GM19025 (cell line): Measurements from ENCODE around the gene ATOSA.

Source experiments
- ATAC-seq: cut with Tn5 transposase; IDR thresholded peaks from one replicate; pipeline ENCODE4 v1.9.1; 2021; ENCODE audit warnings: mild to moderate bottlenecking, low read depth, moderate library complexity; ENCODE audit not compliant: unreplicated experiment

Gene ATOSA

GRCh38 chr15:52656412-52656811 is 22.8 kb downstream of the ATOSA start:
- no peak for ATAC-seq

- ATAC-seq: no peak
These were observed 25.7 kb downstream of the ATOSA start for GRCh38 chr15:52653431-52653964.

GRCh38 chr15:52652984-52653383 is 26.2 kb downstream of the ATOSA start:
- no peak for ATAC-seq

- no peak for ATAC-seq
These were observed 26.9 kb downstream of the ATOSA start for GRCh38 chr15:52652286-52652685.

GRCh38 chr15:52651868-52652267 is 27.3 kb downstream of the ATOSA start:
- peak; percentile 97 for ATAC-seq

GRCh38 chr15:52651114-52651513 is 28.1 kb downstream of the ATOSA start:
- ATAC-seq: no peak

- no peak for ATAC-seq
These were observed 29.5 kb downstream of the ATOSA start for GRCh38 chr15:52649686-52650085.

- no peak for ATAC-seq
These were observed 33.3 kb downstream of the ATOSA start for GRCh38 chr15:52645916-52646315.

GRCh38 chr15:52642386-52643361 is 36.5 kb downstream of the ATOSA start:
- ATAC-seq: no peak

GRCh38 chr15:52636459-52636858 is 42.7 kb downstream of the ATOSA start:
- ATAC-seq: no peak

- ATAC-seq: no peak
These were observed 43.3 kb downstream of the ATOSA start for GRCh38 chr15:52635908-52636307.
